Fibroblast of lung (primary cell): ENCODE measurements around the gene SULT6B1.

Source experiments
- CTCF ChIP-seq, 2 donors: IDR thresholded peaks in 1 of 2; conservative IDR thresholded peaks in 1 of 2; 1 replicate in 1 of 2; 2 replicates in 1 of 2; pipeline ENCODE4 v1.5.1; 2011 to 2012; ENCODE audit warnings: low read length in 2 of 2, control low read depth in 1 of 2, inconsistent platforms in 1 of 2, low read depth in 1 of 2, mild to moderate bottlenecking in 1 of 2
- EZH2 ChIP-seq: IDR thresholded peaks from 2 replicates; pipeline ENCODE4 v1.5.1; 2012; ENCODE audit warnings: low read length, control low read depth, mild to moderate bottlenecking; ENCODE audit errors: missing control alignments

- TF ChIP-seq EZH2 (no peak), CTCF (conservative IDR thresholded peaks at IDR 0.05 in 1 of 2, IDR thresholded peaks at IDR 0.05 in 1 of 2; ENCODE audit: low read depth in 1 of 2, low read length in 2 of 2) (no peak)
Measured at GRCh38 chr2:37153224-37153623, 35.2 kb downstream of the SULT6B1 start.
